ENCODE data around the gene SLC12A6.

Gene SLC12A6

GRCh38 chr15:34258151-34258550 lies 79.4 kb downstream of the SLC12A6 start:
- POLR2A ChIA-PET (ENCODE audit: low non-redundant PET): no interaction called here
- TF ChIP-seq CTCF (conservative IDR thresholded peaks at IDR 0.05; ENCODE audit: low read depth): no peak
- no peak overlapping the region for H3K27ac ChIP-seq
- CTCF ChIA-PET: interaction anchor here (0.5 to 1.2 kb wide), 2 partner anchors 16 to 26 kb away, joined by 3 to 6 read pairs; no protein-coding TSS in a partner anchor
- DNase-seq (ENCODE audit: low spot score): no peak

- CTCF ChIA-PET: no interaction called here
- POLR2A ChIA-PET (ENCODE audit: low non-redundant PET): no interaction called here
- no peak for TF ChIP-seq CTCF (conservative IDR thresholded peaks at IDR 0.05; ENCODE audit: low read depth)
- H3K27ac ChIP-seq: no peak overlapping the region
- DNase-seq (ENCODE audit: low spot score): no peak
Measured at GRCh38 chr15:34252545-34252944, 85.0 kb downstream of the SLC12A6 start.

- POLR2A ChIA-PET (ENCODE audit: low non-redundant PET): no interaction called here
- H3K27ac ChIP-seq: no peak overlapping the region
- CTCF ChIA-PET: no interaction called here
- DNase-seq (ENCODE audit: low spot score): no peak
- TF ChIP-seq CTCF (conservative IDR thresholded peaks at IDR 0.05; ENCODE audit: low read depth): no peak
Measured at GRCh38 chr15:34248190-34248589, 89.4 kb downstream of the SLC12A6 start.

- no peak for DNase-seq (ENCODE audit: low spot score)
- no peak overlapping the region for H3K27ac ChIP-seq
- no peak for TF ChIP-seq CTCF (conservative IDR thresholded peaks at IDR 0.05; ENCODE audit: low read depth)
- ChIA-PET POLR2A (ENCODE audit: low non-redundant PET) (no interaction called here), CTCF (interaction anchor here (0.7 kb wide), 1 partner anchor 341 kb away, joined by 3 read pairs; no protein-coding TSS in a partner anchor)
Measured at GRCh38 chr15:34246276-34246976, 91.2 kb downstream of the SLC12A6 start.

GRCh38 chr15:34243226-34243625 lies 94.4 kb downstream of the SLC12A6 start:
- no peak overlapping the region for H3K27ac ChIP-seq
- TF ChIP-seq CTCF (conservative IDR thresholded peaks at IDR 0.05; ENCODE audit: low read depth): no peak
- POLR2A ChIA-PET (ENCODE audit: low non-redundant PET): no interaction called here
- CTCF ChIA-PET: interaction anchor here (0.6 to 1.6 kb wide), 3 partner anchors 124 to 179 kb away, joined by 3 to 4 read pairs (median 3); partner anchors contain the start of gene LPCAT4
- no peak for DNase-seq (ENCODE audit: low spot score)

GRCh38 chr15:34242331-34242710 lies 95.3 kb downstream of the SLC12A6 start:
- no peak for TF ChIP-seq CTCF (conservative IDR thresholded peaks at IDR 0.05; ENCODE audit: low read depth)
- no peak overlapping the region for H3K27ac ChIP-seq
- ChIA-PET CTCF (interaction anchor here (0.6 to 1.7 kb wide), 4 partner anchors 12 to 125 kb away, joined by 3 to 6 read pairs (median 4); partner anchors contain the start of gene LPCAT4), POLR2A (ENCODE audit: low non-redundant PET) (interaction anchor here (0.5 kb wide), 1 partner anchor 264 kb away, joined by 3 read pairs; no protein-coding TSS in a partner anchor)
- DNase-seq (ENCODE audit: low spot score): no peak

Data from RWPE1 (cell line).